HG02970 (cell line): ENCODE data around the gene ARGLU1.
"Not testable (repeated sequence)": the region's sequence is repeated elsewhere in the genome, so short reads cannot be mapped to it uniquely, and the experiment has no call there.

Experiments
- ATAC-seq: cut with Tn5 transposase; IDR thresholded peaks from one replicate; pipeline ENCODE4 v1.9.1; 2021; ENCODE audit warnings: mild to moderate bottlenecking, moderate library complexity, moderate number of reproducible peaks; ENCODE audit not compliant: unreplicated experiment, low FRiP score

ARGLU1 gene

GRCh38 chr13:106567474-106568298, at the start of gene ARGLU1:
Gene ARGLU1 (minus strand): TSS chr13:106568137. CDS start chr13:106567919, 218 bp downstream.
- peak; percentile 82 for ATAC-seq

- no peak for ATAC-seq
Observed at GRCh38 chr13:106617561-106617960, 49.6 kb upstream of the ARGLU1 start.

- ATAC-seq, result no peak
Observed at GRCh38 chr13:106616729-106617128, 48.8 kb upstream of the ARGLU1 start.

- no peak for ATAC-seq
Observed at GRCh38 chr13:106614874-106615273, 46.9 kb upstream of the ARGLU1 start.

GRCh38 chr13:106612688-106613087, 44.8 kb upstream of the ARGLU1 start:
- no peak for ATAC-seq

- no peak for ATAC-seq
Observed at GRCh38 chr13:106610486-106610885, 42.5 kb upstream of the ARGLU1 start.

- no peak for ATAC-seq
Observed at GRCh38 chr13:106609116-106609515, 41.2 kb upstream of the ARGLU1 start.

- ATAC-seq, result no peak
Observed at GRCh38 chr13:106603546-106603945, 35.6 kb upstream of the ARGLU1 start.

- no peak for ATAC-seq
Observed at GRCh38 chr13:106602178-106602577, 34.2 kb upstream of the ARGLU1 start.

- no peak for ATAC-seq
Observed at GRCh38 chr13:106601489-106601888, 33.6 kb upstream of the ARGLU1 start.

GRCh38 chr13:106600798-106601135, 32.8 kb upstream of the ARGLU1 start:
- ATAC-seq, result not testable (repeated sequence)

- no peak for ATAC-seq
Observed at GRCh38 chr13:106599875-106600797, 32.2 kb upstream of the ARGLU1 start.

- ATAC-seq, result no peak
Observed at GRCh38 chr13:106597749-106598395, 29.9 kb upstream of the ARGLU1 start.

- ATAC-seq, result no peak
Observed at GRCh38 chr13:106597186-106597585, 29.2 kb upstream of the ARGLU1 start.

- ATAC-seq, result no peak
Observed at GRCh38 chr13:106596275-106596937, 28.5 kb upstream of the ARGLU1 start.

- no peak for ATAC-seq
Observed at GRCh38 chr13:106595625-106596024, 27.7 kb upstream of the ARGLU1 start.

GRCh38 chr13:106594980-106595379, 27.0 kb upstream of the ARGLU1 start:
- no peak for ATAC-seq

- no peak for ATAC-seq
Observed at GRCh38 chr13:106593132-106593531, 25.2 kb upstream of the ARGLU1 start.

- no peak for ATAC-seq
Observed at GRCh38 chr13:106591299-106591698, 23.4 kb upstream of the ARGLU1 start.

GRCh38 chr13:106589716-106590115, 21.8 kb upstream of the ARGLU1 start:
- ATAC-seq, result no peak
